HEK293 (cell line): ENCODE data around the gene C8G.

Source experiments
- CTCF ChIA-PET: fragments of 350-600 bp; formaldehyde crosslinking; extraction: SDS; loops from one replicate; lab custom pipeline; 2021; ENCODE audit warnings: antibody characterized with exemption; lab: Yijun Ruan, JAX
- POLR2A ChIA-PET: fragments of 300-600 bp; formaldehyde crosslinking; extraction: SDS; loops from one replicate; lab custom pipeline; 2020; ENCODE audit warnings: antibody characterized with exemption, inconsistent platforms; lab: Yijun Ruan, JAX
- H3K27ac ChIP-seq: fragments of 200-500 bp; sonication (Bioruptor generic); 2 replicates; pipeline ENCODE4 v1.5.1; 2014; ENCODE audit warnings: low read depth, low read length, control low read depth, inconsistent platforms; ENCODE audit errors: extremely low read depth
- H3K36me3 ChIP-seq, 2 experiments: fragments of 200-500 bp in 1 of 2; sonication (Bioruptor generic) in 1 of 2; 1 replicate in 1 of 2; 2 replicates in 1 of 2; pipeline ENCODE4 v1.5.1; 2014 to 2017; ENCODE audit warnings: inconsistent platforms in 2 of 2, low read length in 2 of 2; ENCODE audit not compliant: control insufficient read depth in 2 of 2, insufficient read depth in 1 of 2
- H3K4me1 ChIP-seq: fragments of 200-500 bp; sonication (Bioruptor generic); 2 replicates; pipeline ENCODE4 v1.5.1; 2014; ENCODE audit warnings: mild to moderate bottlenecking, low read length, inconsistent platforms; ENCODE audit not compliant: control insufficient read depth, insufficient read depth
- H3K4me3 ChIP-seq: 2 replicates; pipeline ENCODE4 v1.5.1; 2011; ENCODE audit warnings: low read depth, mild to moderate bottlenecking, control low read depth, low read length, moderate library complexity
- H3K9me3 ChIP-seq: fragments of 200-500 bp; sonication (Bioruptor generic); 2 replicates; pipeline ENCODE4 v1.5.1; 2014; ENCODE audit warnings: low read depth, low read length, inconsistent platforms; ENCODE audit not compliant: control insufficient read depth, insufficient read depth
- KLF10 ChIP-seq: fragments of 450-650 bp; IDR thresholded peaks from 2 replicates; pipeline ENCODE4 v1.5.1; 2018; ENCODE audit warnings: missing biosample characterization, mild to moderate bottlenecking, missing genetic modification characterization
- KLF8 ChIP-seq: fragments of 450-650 bp; formaldehyde crosslinking; IDR thresholded peaks from 2 replicates; pipeline ENCODE4 v1.5.1; 2016; ENCODE audit warnings: missing biosample characterization, missing genetic modification characterization
- PBX3 ChIP-seq: sonication (generic); formaldehyde crosslinking; IDR thresholded peaks from 2 replicates; pipeline ENCODE4 v1.8.1; 2022; ENCODE audit warnings: mild to moderate bottlenecking, moderate library complexity, missing genetic modification reagents
- SALL2 ChIP-seq: fragments of 450-650 bp; formaldehyde crosslinking; IDR thresholded peaks from 2 replicates; pipeline ENCODE4 v1.5.0; 2017; ENCODE audit warnings: missing biosample characterization, mild to moderate bottlenecking, missing genetic modification characterization, borderline replicate concordance
- TRIM28 ChIP-seq: IDR thresholded peaks from 2 replicates; pipeline ENCODE4 v1.6.1; 2011; ENCODE audit warnings: low read length, control low read depth, borderline replicate concordance
- YY2 ChIP-seq: fragments of 450-650 bp; formaldehyde crosslinking; IDR thresholded peaks from 2 replicates; pipeline ENCODE4 v1.5.1; 2016; ENCODE audit warnings: missing biosample characterization, missing genetic modification characterization
- ZBTB1 ChIP-seq: fragments of 450-650 bp; formaldehyde crosslinking; IDR thresholded peaks from 2 replicates; pipeline ENCODE4 v1.5.1; 2016; ENCODE audit warnings: missing biosample characterization, missing genetic modification characterization
- ZBTB10 ChIP-seq: fragments of 450-650 bp; formaldehyde crosslinking; IDR thresholded peaks from 2 replicates; pipeline ENCODE4 v1.5.1; 2016; ENCODE audit warnings: missing biosample characterization, missing genetic modification characterization
- ZFHX2 ChIP-seq: fragments of 450-650 bp; formaldehyde crosslinking; conservative IDR thresholded peaks from 2 replicates; pipeline ENCODE4 v1.5.1; 2016; ENCODE audit warnings: missing biosample characterization, missing genetic modification characterization
- ZFP41 ChIP-seq: fragments of 450-650 bp; formaldehyde crosslinking; IDR thresholded peaks from 2 replicates; pipeline ENCODE4 v1.5.1; 2016; ENCODE audit warnings: missing biosample characterization, missing genetic modification characterization, borderline replicate concordance
- ZNF157 ChIP-seq: fragments of 450-650 bp; formaldehyde crosslinking; IDR thresholded peaks from 2 replicates; pipeline ENCODE4 v1.5.1; 2016; ENCODE audit warnings: missing biosample characterization, missing genetic modification characterization
- ZNF423 ChIP-seq: fragments of 450-650 bp; formaldehyde crosslinking; IDR thresholded peaks from 2 replicates; pipeline ENCODE4 v1.5.1; 2016; ENCODE audit warnings: missing biosample characterization, missing genetic modification characterization
- ZNF473 ChIP-seq: fragments of 450-650 bp; formaldehyde crosslinking; IDR thresholded peaks from 2 replicates; pipeline ENCODE4 v1.5.1; 2017; ENCODE audit warnings: missing biosample characterization, missing genetic modification characterization
- ZNF510 ChIP-seq: fragments of 450-650 bp; formaldehyde crosslinking; IDR thresholded peaks from 2 replicates; pipeline ENCODE4 v1.5.1; 2018; ENCODE audit warnings: mild to moderate bottlenecking, missing genetic modification characterization, missing biosample characterization; ENCODE audit not compliant: insufficient replicate concordance
- ZNF513 ChIP-seq: fragments of 450-650 bp; IDR thresholded peaks from 2 replicates; pipeline ENCODE4 v1.5.1; 2018; ENCODE audit warnings: missing biosample characterization, missing genetic modification characterization
- ZNF571 ChIP-seq: fragments of 450-650 bp; formaldehyde crosslinking; IDR thresholded peaks from 2 replicates; pipeline ENCODE4 v1.5.0; 2017; ENCODE audit warnings: missing biosample characterization, missing genetic modification characterization
- ZNF580 ChIP-seq: fragments of 450-650 bp; formaldehyde crosslinking; IDR thresholded peaks from 2 replicates; pipeline ENCODE4 v1.5.1; 2016; ENCODE audit warnings: missing biosample characterization, missing genetic modification characterization
- ZNF654 ChIP-seq: fragments of 450-650 bp; formaldehyde crosslinking; IDR thresholded peaks from 2 replicates; pipeline ENCODE4 v1.5.1; 2016; ENCODE audit warnings: low read depth, missing biosample characterization, missing genetic modification characterization
- ZNF777 ChIP-seq: fragments of 450-650 bp; formaldehyde crosslinking; IDR thresholded peaks from 2 replicates; pipeline ENCODE4 v1.5.1; 2017; ENCODE audit warnings: missing biosample characterization, missing genetic modification characterization, borderline replicate concordance
- ZNF791 ChIP-seq: fragments of 450-650 bp; formaldehyde crosslinking; IDR thresholded peaks from 2 replicates; pipeline ENCODE4 v1.5.1; 2016; ENCODE audit warnings: missing biosample characterization, missing genetic modification characterization

C8G gene

GRCh38 chr9:136960212-136960937 lies 15.3 kb downstream of the C8G start:
- POLR2A ChIA-PET, result interaction anchor here (0.5 to 0.6 kb wide), 3 partner anchors 28 to 228 kb away, joined by 3 to 4 read pairs (median 3); no protein-coding TSS in a partner anchor
- CTCF ChIA-PET, result interaction anchor here (0.6 to 1.1 kb wide), 2 partner anchors 68 to 301 kb away, joined by 3 to 4 read pairs; no protein-coding TSS in a partner anchor
- TF ChIP-seq ZNF473, result no peak
- no peaks in the 10 kb centered on the region for H3K9me3 ChIP-seq
- no peak overlapping the region for H3K4me3 ChIP-seq
- no peaks in the 10 kb centered on the region for H3K4me1 ChIP-seq
- no peaks in the 10 kb centered on the region for H3K36me3 ChIP-seq
- H3K27ac ChIP-seq, result no peak overlapping the region

GRCh38 chr9:136960938-136961275 lies 15.9 kb downstream of the C8G start:
- POLR2A ChIA-PET, result interaction anchor here (0.6 to 1.6 kb wide), 2 partner anchors 27 to 31 kb away, joined by 4 read pairs; partner anchors contain the start of gene PAXX

More at GRCh38 chr9:136960938-136961275, 15.9 kb downstream of the C8G start:
- Histone ChIP-seq H3K27ac (no peak overlapping the region), H3K4me1 (no peaks in the 10 kb centered on the region), H3K36me3 (no peaks in the 10 kb centered on the region), H3K9me3 (no peaks in the 10 kb centered on the region), H3K4me3 (no peak overlapping the region)
- CTCF ChIA-PET, result no interaction called here
- TF ChIP-seq ZFP41 (tag by site-specific recombination) (no peak), TRIM28 (no peak), KLF10 (no peak), ZNF777 (tag by site-specific recombination) (no peak), ZNF157 (tag by site-specific recombination) (no peak), ZBTB10 (tag by site-specific recombination) (no peak), ZNF580 (tag by site-specific recombination) (no peak), SALL2 (tag by site-specific recombination) (no peak), ZBTB1 (tag by site-specific recombination) (no peak), ZNF423 (no peak), ZFHX2 (tag by site-specific recombination) (no peak), ZNF791 (no peak), ZNF513 (tag by site-specific recombination) (no peak), ZNF654 (tag by site-specific recombination) (no peak), KLF8 (tag by site-specific recombination) (no peak), PBX3 (CRISPR knock-in tag) (no peak), ZNF510 (tag by site-specific recombination) (no peak), YY2 (tag by site-specific recombination) (no peak), ZNF571 (no peak)
